T47D (cell line): Measurements from ENCODE around the gene IRS2.

Experiments used
- DNase-seq, 2 experiments: peaks; one replicate each; pipeline versions ENCODE4 v3.0.0 to v3.0.0-alpha.2; 2011 to 2012; ENCODE audit warnings: low read depth in 1 of 2, low spot score in 1 of 2
- JUND ChIP-seq: IDR thresholded peaks from 2 replicates; pipeline ENCODE4 v1.6.1; 2012; ENCODE audit warnings: low read depth
- in situ Hi-C: cut with HindIII; loops from 2 replicates; pipeline ENCODE4 v1.10.0; 2016; ENCODE audit warnings: low sequenced_read_pairs, low pct_unique_long_range_greater_than_20kb

IRS2 gene

DNA sequence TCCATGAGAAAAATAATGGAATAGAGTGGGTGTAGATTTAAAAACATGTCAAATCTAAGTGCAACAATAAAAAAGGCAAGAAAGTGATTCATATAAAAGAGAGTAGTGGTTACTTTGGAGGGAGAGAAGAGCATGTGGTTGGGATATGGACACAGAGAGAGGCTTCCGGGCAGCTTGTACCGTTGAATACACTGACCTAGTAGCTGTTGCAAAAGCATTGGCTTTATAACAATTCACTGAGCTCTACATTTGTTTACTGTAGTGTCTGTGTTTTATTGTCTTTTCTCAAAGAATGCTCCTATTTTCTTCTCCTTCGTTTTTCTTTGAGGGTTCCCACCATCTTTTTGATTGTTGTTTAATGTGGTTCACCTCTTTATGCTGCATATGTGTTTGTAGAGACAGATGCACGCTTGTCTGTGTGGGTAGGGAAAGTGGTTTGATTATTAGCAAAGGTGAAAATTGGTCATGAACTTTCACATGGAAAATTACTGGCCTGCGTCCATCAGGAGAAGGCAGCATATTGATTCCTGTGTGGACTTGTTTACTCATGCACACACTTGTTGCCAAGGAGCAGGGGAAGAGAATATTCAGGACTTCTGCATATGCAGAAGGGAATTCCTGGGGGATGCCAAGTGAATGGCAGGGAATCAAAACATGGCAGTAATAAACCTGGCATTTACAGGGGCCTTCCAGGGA, 29.9 kb upstream of the IRS2 start:
- no peak for TF ChIP-seq JUND
- no peak for DNase-seq
- in situ Hi-C loops = no loop called here

DNA sequence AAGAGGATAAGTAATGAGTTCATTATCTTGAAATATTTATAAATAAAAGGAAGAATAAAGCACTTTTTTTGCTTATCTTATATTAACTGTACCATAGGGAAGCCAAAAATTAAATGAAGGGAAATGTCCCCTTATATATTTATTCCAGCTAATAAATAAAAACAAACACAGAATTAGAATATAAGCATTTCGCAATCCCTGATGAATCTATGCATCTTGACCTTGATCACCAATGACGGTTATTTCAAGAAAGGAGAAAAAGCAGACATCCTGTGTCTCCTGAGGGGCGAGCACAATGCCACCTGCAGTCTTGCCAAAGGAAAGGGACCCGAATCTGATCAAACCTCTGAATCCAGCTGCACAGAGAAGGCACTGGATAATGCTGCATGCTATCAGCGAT, 29.3 kb upstream of the IRS2 start:
- in situ Hi-C loops = no loop called here
- DNase-seq = no peak

DNA sequence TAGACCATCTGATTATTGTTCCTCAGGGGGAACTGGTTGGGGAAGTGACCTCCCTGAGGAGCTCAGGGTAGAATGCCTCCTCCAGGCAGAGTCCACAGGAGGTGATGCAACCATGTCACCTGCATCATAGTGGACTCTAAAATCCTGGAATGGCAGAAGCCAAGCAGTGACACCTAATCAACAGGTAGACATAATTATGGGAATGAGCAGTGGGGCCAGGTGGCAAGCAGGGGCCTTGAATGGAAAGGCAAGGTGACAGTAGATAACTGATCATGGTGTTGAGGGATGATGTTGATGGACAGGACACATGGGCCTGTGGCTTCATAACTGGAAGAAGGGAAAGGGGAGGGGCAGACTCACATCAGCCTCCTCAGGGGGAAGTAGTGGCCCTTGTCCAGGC, 27.3 kb upstream of the IRS2 start:
- no peak for TF ChIP-seq JUND
- no peak for DNase-seq
- in situ Hi-C loops = no loop called here

More for the DNA sequence above, 29.3 kb upstream of the IRS2 start:
- TF ChIP-seq JUND = no peak

DNA sequence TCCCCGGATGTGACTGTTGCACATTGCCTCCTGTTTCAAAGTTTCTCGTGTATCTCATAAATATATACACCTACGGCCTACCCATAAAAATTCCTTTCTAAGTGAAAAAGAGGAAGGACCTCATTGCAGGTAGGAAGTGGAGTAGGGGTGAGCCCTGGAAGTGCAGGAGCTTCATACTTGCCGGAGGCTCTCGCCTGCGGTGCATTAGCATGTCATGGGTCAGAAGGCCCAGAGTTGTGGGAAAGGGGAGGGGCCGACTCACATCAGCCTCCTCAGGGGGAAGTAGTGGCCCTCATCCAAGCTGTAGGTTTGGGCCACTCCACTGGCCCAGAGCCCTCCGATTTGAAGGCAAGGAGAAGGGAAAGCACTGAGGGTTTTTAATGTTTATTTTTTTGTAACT, 26.0 kb upstream of the IRS2 start:
- TF ChIP-seq JUND = no peak
- in situ Hi-C loops = no loop called here
- no peak for DNase-seq

DNA sequence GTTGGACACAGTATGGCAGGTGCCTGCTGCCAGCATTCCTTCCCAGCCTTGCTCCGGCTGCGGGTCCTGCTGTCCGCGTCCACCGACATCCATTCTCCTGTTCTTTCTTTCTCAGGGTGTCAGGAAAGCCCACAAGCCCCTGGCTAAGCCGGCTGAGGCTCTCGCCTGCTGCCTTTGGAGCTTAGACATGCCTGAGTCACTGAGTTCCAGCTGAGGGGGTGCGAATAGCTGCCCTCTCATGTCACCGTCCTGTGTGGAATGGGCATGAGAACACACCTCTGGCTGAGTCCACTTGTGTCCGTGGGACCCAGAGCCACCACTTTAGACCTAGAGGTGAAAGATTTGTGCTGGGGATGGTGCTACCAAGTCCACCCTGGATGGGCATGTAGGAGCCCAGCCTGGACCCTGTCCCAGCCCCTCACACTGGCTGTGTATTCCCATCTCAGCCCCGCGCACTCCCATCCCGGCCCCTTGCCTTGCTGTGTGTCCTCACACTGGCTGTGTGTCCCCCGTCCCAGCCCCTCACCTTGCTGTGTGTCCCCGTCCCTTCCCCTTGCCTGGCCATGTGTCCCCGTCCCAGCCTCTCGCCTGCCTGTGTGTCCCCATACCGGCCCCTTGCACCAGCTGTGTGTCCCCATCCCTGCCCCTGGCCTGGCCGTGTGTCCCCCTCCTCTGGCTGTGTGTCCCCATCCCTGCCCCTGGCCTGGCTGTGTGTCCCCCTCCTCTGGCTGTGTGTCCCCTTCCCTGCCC, 24.6 kb upstream of the IRS2 start:
- in situ Hi-C loops = no loop called here
- DNase-seq = no peak
- no peak for TF ChIP-seq JUND

DNA sequence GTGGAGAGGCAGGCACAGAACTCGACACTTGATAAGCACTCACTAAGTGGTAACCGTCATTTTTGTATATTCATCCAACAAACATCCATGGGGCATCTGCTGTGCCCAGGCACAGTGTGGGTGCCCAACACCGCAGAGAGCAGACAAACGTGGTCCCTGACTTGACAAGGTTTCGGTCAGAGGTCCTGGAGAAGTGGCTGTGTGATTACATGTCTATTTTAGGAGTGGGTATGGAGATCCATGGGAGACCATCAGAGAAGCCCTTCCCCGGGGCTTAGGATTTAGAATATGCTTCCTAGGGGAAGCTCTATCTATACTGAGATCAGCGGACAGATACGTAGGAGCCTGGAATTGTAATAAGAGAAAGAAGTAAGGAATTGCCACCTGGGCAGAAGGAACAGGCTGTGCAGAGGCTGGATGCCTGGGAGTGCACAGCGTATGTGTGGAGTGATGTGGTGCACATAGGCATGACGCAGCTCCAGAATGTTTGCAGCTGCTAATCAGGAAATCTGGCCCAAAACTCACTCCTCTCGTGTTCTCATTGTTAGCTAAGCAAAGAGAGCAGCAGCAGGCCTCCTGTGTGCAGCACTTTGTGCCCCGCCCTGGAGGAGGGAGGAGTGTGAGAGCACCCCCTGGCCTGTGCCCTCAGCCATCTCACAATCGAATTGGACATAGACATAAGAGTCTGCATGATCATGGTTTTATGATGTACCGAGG, 23.0 kb upstream of the IRS2 start:
- TF ChIP-seq JUND = no peak
- in situ Hi-C loops = no loop called here
- DNase-seq = no peak

DNA sequence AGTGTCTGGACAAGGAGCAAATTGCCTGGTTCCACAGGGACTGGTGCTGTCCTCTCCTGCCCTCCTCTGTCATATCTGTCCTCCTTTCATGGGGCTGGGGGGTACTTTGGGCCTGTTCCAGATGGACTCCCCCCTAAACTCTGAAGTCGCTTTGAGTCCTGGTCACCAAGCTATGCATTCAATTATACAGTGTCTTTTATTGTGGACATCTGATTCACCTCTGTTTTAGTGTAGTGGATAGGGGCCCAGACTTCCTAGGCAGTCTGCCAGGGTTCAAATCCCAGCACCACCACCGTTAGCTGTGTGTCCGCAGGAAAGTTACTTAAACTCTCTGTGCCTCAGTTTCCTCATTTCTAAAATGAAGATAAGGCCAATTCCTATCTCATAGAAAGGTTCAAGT, 21.0 kb upstream of the IRS2 start:
- no peak for TF ChIP-seq JUND
- DNase-seq = no peak
- in situ Hi-C loops = no loop called here

DNA sequence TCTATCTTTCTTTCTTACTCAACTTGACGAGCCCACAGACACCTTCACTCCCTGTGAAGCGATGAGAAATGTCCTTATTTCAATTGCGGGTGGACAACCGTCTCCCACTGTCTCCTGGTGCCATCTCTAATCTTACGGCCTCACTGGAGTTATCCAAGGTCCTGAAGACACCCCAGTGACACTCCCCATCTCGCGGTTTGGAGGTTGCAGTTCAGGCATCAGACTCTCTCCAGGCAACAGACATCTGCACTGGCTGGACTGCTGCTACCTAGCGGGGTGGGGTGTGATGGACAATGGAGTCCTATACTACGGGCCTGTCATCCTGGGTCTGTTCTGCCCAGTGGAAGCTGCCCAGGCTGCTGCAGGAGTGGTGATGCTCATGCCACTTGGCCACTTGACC, 18.3 kb upstream of the IRS2 start:
- no peak for TF ChIP-seq JUND
- DNase-seq = peak in 1 of 2 experiments; percentile 36
- in situ Hi-C loops = no loop called here

DNA sequence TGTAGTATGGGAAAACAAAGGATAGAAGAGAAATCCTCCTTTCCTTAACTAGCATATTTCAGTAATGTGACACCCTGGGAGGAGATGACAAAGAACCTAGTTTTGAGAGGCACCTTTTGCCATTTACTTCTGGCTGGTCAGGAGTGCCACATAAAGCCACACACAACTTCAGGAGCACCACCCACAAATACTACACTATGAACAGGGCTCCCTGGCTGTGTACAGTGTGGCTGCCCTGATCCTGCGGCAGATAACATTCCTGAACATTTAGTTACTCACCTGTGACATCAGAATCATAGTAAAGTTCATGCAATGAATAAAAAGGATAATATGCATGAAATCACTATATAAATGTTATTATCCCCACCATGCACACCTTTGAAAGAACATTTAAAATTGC, 17.4 kb upstream of the IRS2 start:
- TF ChIP-seq JUND = no peak
- in situ Hi-C loops = no loop called here
- DNase-seq = peak; percentile 44 to 72

DNA sequence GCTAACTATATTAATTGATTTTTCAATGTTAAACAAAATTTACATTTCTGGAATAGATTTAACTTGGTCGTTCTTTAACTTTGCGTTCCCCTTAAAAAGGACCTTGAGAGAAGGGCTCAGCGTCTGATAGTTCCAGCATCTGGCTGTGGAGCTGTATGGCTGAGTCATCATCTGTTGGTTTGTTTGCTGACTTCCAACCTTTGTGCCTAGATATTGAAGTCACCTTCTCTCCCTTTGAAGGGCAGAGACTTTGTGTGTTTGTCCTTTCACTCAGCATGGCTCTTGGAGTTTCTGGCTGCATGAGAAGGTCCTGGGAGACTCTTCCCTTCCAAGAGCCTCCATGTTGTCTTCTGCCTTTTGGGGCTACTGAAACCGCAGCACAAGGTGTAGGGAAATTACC, 16.6 kb upstream of the IRS2 start:
- DNase-seq = no peak
- no peak for TF ChIP-seq JUND
- in situ Hi-C loops = no loop called here

DNA sequence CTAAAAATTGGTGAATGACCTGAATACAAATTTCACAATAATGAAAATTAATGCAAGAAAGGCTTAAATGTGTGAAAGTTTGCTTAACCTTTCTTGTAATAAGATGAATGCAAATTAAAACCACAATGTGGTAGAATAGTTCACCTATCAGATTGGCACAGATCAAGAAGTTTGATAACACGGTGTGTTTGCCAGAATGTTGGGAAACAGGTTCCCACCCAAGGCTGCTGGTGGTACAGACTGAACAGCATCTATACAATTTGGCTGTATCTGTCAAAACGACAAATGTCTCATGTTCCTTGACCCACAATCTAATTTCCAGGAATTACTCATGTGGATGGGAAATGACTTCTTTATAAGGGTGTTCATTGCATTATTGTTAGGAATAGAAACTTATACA, 8.6 kb upstream of the IRS2 start:
- TF ChIP-seq JUND = no peak
- DNase-seq = peak in 1 of 2 experiments; percentile 47
- in situ Hi-C loops = no loop called here

DNA sequence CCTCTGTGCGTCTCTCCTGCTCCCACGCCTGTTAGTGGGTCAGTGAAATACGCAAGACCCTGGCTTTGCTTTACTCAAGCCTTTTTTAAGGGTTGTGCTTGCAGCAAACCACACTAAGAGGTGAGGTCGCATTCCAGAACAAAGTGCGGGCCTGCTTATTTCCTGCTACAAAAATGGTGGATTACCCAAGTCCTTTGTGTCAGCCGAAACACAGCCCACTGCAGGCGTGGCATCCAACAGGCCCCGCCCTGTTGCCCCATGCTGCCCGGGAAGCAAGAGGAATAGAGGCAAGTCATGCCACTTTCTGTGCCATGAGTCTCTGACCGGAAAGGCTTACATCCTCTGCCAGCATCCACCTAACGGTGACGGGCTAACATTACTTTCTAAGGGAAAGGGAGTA, 7.7 kb upstream of the IRS2 start:
- DNase-seq = peak in 1 of 2 experiments; percentile 47
- in situ Hi-C loops = no loop called here
- no peak for TF ChIP-seq JUND
